Pulmonary artery endothelial cell (primary cell): ENCODE measurements around the gene NRTN. TPM values are rescaled to one million over a fixed set of nuclear protein-coding genes. Genes with fewer than 3 reads are reported as not detected.
"Not testable (repeated sequence)": the region's sequence is repeated elsewhere in the genome, so short reads cannot be mapped to it uniquely, and the experiment has no call there.

Source experiments
- DNase-seq: peaks from one replicate; pipeline ENCODE4 v3.0.0-alpha.2; 2011; ENCODE audit warnings: low read depth, low spot score
- total RNA-seq: library from RNA; depleted of rRNA; stranded (reverse); fragments of >200 nt; gene quantifications from 2 replicates; pipeline ENCODE4 v1.2.3, GENCODE V29; 2014

The NRTN gene
- total RNA-seq, 1 donor from 2014 or later, result 0.13 TPM

GRCh38 chr19:5832527-5833216 is 27.8 kb downstream of the NRTN start:
- no peak for DNase-seq

GRCh38 chr19:5837761-5838352 is 33.0 kb downstream of the NRTN start:
- DNase-seq, result no peak

GRCh38 chr19:5838353-5839064 is 33.6 kb downstream of the NRTN start:
- DNase-seq, result no peak

GRCh38 chr19:5839065-5840017 is 34.5 kb downstream of the NRTN start, which contains the start of gene FUT6:
Gene FUT6, minus strand, starts transcription at chr19:5839702. Its CDS starts 7,135 bp downstream, at chr19:5832567.
- no peak for DNase-seq

- DNase-seq, result not testable (repeated sequence)
These were observed 36.9 kb downstream of the NRTN start for GRCh38 chr19:5841735-5842111.

- DNase-seq, result no peak
These were observed 38.5 kb downstream of the NRTN start for GRCh38 chr19:5843295-5843927.

- no peak for DNase-seq
These were observed 39.9 kb downstream of the NRTN start for GRCh38 chr19:5844456-5845433.

GRCh38 chr19:5847846-5848245 is 43.0 kb downstream of the NRTN start:
- DNase-seq, result not testable (repeated sequence)

GRCh38 chr19:5848621-5849020 is 43.8 kb downstream of the NRTN start:
- not testable (repeated sequence) for DNase-seq

GRCh38 chr19:5850189-5850588 is 45.3 kb downstream of the NRTN start:
- DNase-seq, result no peak

- DNase-seq, result no peak
These were observed 46.0 kb downstream of the NRTN start for GRCh38 chr19:5850743-5851293.

GRCh38 chr19:5851302-5851701 is 46.4 kb downstream of the NRTN start, which contains the start of gene FUT3:
Gene FUT3, minus strand, starts transcription at chr19:5851449.
- DNase-seq, result no peak

- DNase-seq, result not testable (repeated sequence)
These were observed 49.3 kb downstream of the NRTN start for GRCh38 chr19:5854121-5854520.

GRCh38 chr19:5855151-5855550 is 50.3 kb downstream of the NRTN start:
- not testable (repeated sequence) for DNase-seq

GRCh38 chr19:5857203-5858081 is 52.6 kb downstream of the NRTN start:
- DNase-seq, result no peak

GRCh38 chr19:5863030-5863665 is 58.3 kb downstream of the NRTN start:
- no peak for DNase-seq

GRCh38 chr19:5864013-5864720 is 59.3 kb downstream of the NRTN start:
- DNase-seq, result no peak
